HPDE6-E6E7 (cell line): Measurements from ENCODE around the gene INHBA.

Experiments
- DNase-seq: peaks from one replicate; pipeline ENCODE4 v3.0.0; 2011; ENCODE audit warnings: missing footprints; ENCODE audit errors: extremely low spot score

The INHBA gene

GRCh38 chr7:41702635-41703371, at the start of gene INHBA:
TSS of gene INHBA (minus strand) at chr7:41703090. CDS start at chr7:41700374, 2,716 bp downstream.
- peak; percentile 60 for DNase-seq

- DNase-seq = no peak
Measured at GRCh38 chr7:41752615-41753014, 49.7 kb upstream of the INHBA start.

GRCh38 chr7:41750661-41751540, 48.0 kb upstream of the INHBA start:
- no peak for DNase-seq

GRCh38 chr7:41747961-41748360, 45.1 kb upstream of the INHBA start:
- no peak for DNase-seq

- DNase-seq = no peak
Measured at GRCh38 chr7:41745451-41745850, 42.6 kb upstream of the INHBA start.

GRCh38 chr7:41744161-41744560, 41.3 kb upstream of the INHBA start:
- DNase-seq = no peak

GRCh38 chr7:41742401-41743020, 39.6 kb upstream of the INHBA start:
- no peak for DNase-seq

- DNase-seq = no peak
Measured at GRCh38 chr7:41738806-41739205, 35.9 kb upstream of the INHBA start.

GRCh38 chr7:41738336-41738735, 35.4 kb upstream of the INHBA start:
- DNase-seq = no peak

- DNase-seq = no peak
Measured at GRCh38 chr7:41735206-41735605, 32.3 kb upstream of the INHBA start.

GRCh38 chr7:41732843-41733306, 30.0 kb upstream of the INHBA start:
- DNase-seq = no peak

GRCh38 chr7:41732436-41732785, 29.5 kb upstream of the INHBA start:
- DNase-seq = no peak

- DNase-seq = no peak
Measured at GRCh38 chr7:41731493-41732435, 28.9 kb upstream of the INHBA start.

- no peak for DNase-seq
Measured at GRCh38 chr7:41730668-41731067, 27.8 kb upstream of the INHBA start.

- no peak for DNase-seq
Measured at GRCh38 chr7:41730161-41730560, 27.3 kb upstream of the INHBA start.

- DNase-seq = no peak
Measured at GRCh38 chr7:41729059-41729458, 26.2 kb upstream of the INHBA start.

GRCh38 chr7:41725013-41725412, 22.1 kb upstream of the INHBA start:
- no peak for DNase-seq

- no peak for DNase-seq
Measured at GRCh38 chr7:41720886-41721285, 18.0 kb upstream of the INHBA start.

GRCh38 chr7:41720046-41720445, 17.2 kb upstream of the INHBA start:
- DNase-seq = no peak

GRCh38 chr7:41716691-41717090, 13.8 kb upstream of the INHBA start:
- no peak for DNase-seq

GRCh38 chr7:41715000-41715399, 12.1 kb upstream of the INHBA start:
- DNase-seq = no peak
